Adrenal gland (tissue), 12 donors: ENCODE results near the gene RAB38. TPM values are rescaled to one million over a fixed set of nuclear protein-coding genes. Genes with fewer than 3 reads are reported as not detected.
A peak's percentile ranks its signal among the peaks of the same experiment; 100 is the strongest.

Experiments used
- DNase-seq, 7 donors: peaks; one replicate each; pipeline ENCODE4 v3.0.0-alpha.2; 2019 to 2020
- H3K27ac ChIP-seq, 5 donors: fragments of 200-600 bp; sonication (generic) in 4 of 5; 1 replicate in 3 of 5; 2 replicates in 2 of 5; pipeline versions ENCODE4 v1.5.1 to v1.8.0; 2016 to 2020; ENCODE audit warnings: mild to moderate bottlenecking in 1 of 5
- H3K27me3 ChIP-seq: fragments of 200-600 bp; 2 replicates; pipeline ENCODE4 v1.8.0; 2021
- H3K36me3 ChIP-seq, 2 donors: fragments of 200-600 bp; replicated peaks in 1 of 2; 1 replicate in 1 of 2; 2 replicates in 1 of 2; pipeline versions ENCODE4 v1.5.1 to v1.8.0; 2018 to 2022
- H3K4me1 ChIP-seq, 2 donors: fragments of 200-600 bp; replicated peaks in 1 of 2; 1 replicate in 1 of 2; 2 replicates in 1 of 2; pipeline versions ENCODE4 v1.5.1 to v1.8.0; 2018 to 2021
- H3K4me3 ChIP-seq, 4 donors: fragments of 200-600 bp; sonication (generic) in 3 of 4; one replicate each; pipeline ENCODE4 v1.5.1; 2016 to 2018
- H3K9me3 ChIP-seq, 3 donors: fragments of 200-600 bp; sonication (generic) in 1 of 3; replicated peaks in 1 of 3; 1 replicate in 2 of 3; 2 replicates in 1 of 3; pipeline versions ENCODE4 v1.5.1 to v1.8.0; 2016 to 2021
- POLR2A ChIP-seq, 2 donors: fragments of 450-650 bp; IDR thresholded peaks; one replicate each; pipeline ENCODE4 v1.6.1; 2017; ENCODE audit warnings: antibody characterized with exemption in 2 of 2, mild to moderate bottlenecking in 2 of 2, moderate library complexity in 1 of 2
- WGBS, 4 donors: extraction: QIAGEN DNeasy Blood & Tissue Kit in 2 of 4; methylation state at CpG; one replicate each; pipeline versions ENCODE4 v1.1.5 to v1.1.7; 2013 to 2017; 5-methylcytosine and 5-hydroxymethylcytosine counted together
- intact Hi-C, 2 donors: fragments of 100-400 bp; cut with DNase I; formaldehyde crosslinking; loops; one replicate each; pipeline versions ENCODE4 v1.14.1 to v1.15.0; 2022 to 2023
- polyA plus RNA-seq, 3 donors: library from polyadenylated mRNA; stranded (reverse); fragments of 200-250 nt in 2 of 3; fragments of 350-450 nt in 1 of 3; fragmentation: Illumina TruSeq in 1 of 3; extraction: RNeasy Lipid Tissue Mini Kit (QIAGEN cat#74804) in 1 of 3; gene quantifications; one replicate each; pipeline ENCODE4 v1.2.3, GENCODE V29; 2013 to 2014
- total RNA-seq, 9 donors: library from RNA; depleted of rRNA in 4 of 9; stranded (reverse); fragments of >200 nt in 4 of 9; fragments of 120-200 nt in 1 of 9; fragmentation: NEBNext Ultra II Directional in 1 of 9; extraction: Animal tissue kit (Norgen Biotek cat#: 25700) in 1 of 9; gene quantifications; one replicate each; pipeline versions ENCODE4 v1.1.0 to v1.2.4, GENCODE V29; 2013 to 2023
- TF ChIP-seq, protein P1 (sequence below), 6 experiments: fragments of 450-650 bp in 4 of 6; fragments of 200-600 bp in 2 of 6; sonication (generic) in 1 of 6; IDR thresholded peaks; 1 replicate in 5 of 6; 2 replicates in 1 of 6; pipeline versions ENCODE4 v1.5.1 to v1.8.0; 2016 to 2021; ENCODE audit warnings: antibody characterized with exemption in 6 of 6, mild to moderate bottlenecking in 2 of 6, moderate library complexity in 1 of 6
- donor health status: healthy with polysubstance abuse.
- donor health status: Bipolar disorder and iron deficiency.
- donor health status: DM: yes; HTN: yes; CAD: no.
- donor health status: DM: no; HTN: no; CAD: no.
- donor health status: DM: no; HTN: no; CAD: no.
- donor health status: DM: yes; HTN: yes; CAD: no.

Gene RAB38
- total and polyA plus RNA-seq, 12 donors = 7.9 to 114 (median 27.9) TPM

- Histone ChIP-seq H3K36me3 (no peaks in the 10 kb centered on the region), H3K27ac (no peak overlapping the region), H3K9me3 (no peaks in the 10 kb centered on the region), H3K4me3 (no peak overlapping the region), H3K4me1 (no peaks in the 10 kb centered on the region), H3K27me3 (no peaks in the 10 kb centered on the region)
- DNase-seq = no peak
- no peak for TF ChIP-seq POLR2A (IDR thresholded peaks at IDR 0.05)
- intact Hi-C loops = no loop called here
Measured at GRCh38 chr11:88193278-88193677, 18.0 kb upstream of the RAB38 start.

DNA sequence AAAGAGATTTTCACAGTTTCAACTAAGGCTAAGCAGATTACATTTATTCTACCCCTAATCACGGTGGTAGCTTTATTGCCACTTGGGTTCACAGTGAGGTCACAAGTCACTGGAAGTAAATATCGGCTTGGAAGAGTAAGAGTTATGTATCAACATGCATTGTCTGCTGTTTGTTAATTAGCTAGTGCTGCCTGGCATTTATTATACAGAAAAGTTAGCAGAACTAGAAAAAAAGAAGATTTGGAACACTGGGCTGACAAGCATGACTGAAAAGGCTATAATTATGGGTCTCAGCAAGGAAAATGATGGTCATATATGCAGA, 13.7 kb upstream of the RAB38 start:
- Histone ChIP-seq H3K27ac (no peak overlapping the region), H3K4me3 (no peak overlapping the region), H3K9me3 (no peaks in the 10 kb centered on the region), H3K4me1 (no peaks in the 10 kb centered on the region), H3K36me3 (no peaks in the 10 kb centered on the region), H3K27me3 (no peaks in the 10 kb centered on the region)
- intact Hi-C loops = no loop called here
- DNase-seq = no peak
- 24 to 58% (median 52%) methylated on average over 2 of the region's 2 CpGs for WGBS, 4 donors
- TF ChIP-seq POLR2A (IDR thresholded peaks at IDR 0.05) = no peak
- TF ChIP-seq, protein P1, sequence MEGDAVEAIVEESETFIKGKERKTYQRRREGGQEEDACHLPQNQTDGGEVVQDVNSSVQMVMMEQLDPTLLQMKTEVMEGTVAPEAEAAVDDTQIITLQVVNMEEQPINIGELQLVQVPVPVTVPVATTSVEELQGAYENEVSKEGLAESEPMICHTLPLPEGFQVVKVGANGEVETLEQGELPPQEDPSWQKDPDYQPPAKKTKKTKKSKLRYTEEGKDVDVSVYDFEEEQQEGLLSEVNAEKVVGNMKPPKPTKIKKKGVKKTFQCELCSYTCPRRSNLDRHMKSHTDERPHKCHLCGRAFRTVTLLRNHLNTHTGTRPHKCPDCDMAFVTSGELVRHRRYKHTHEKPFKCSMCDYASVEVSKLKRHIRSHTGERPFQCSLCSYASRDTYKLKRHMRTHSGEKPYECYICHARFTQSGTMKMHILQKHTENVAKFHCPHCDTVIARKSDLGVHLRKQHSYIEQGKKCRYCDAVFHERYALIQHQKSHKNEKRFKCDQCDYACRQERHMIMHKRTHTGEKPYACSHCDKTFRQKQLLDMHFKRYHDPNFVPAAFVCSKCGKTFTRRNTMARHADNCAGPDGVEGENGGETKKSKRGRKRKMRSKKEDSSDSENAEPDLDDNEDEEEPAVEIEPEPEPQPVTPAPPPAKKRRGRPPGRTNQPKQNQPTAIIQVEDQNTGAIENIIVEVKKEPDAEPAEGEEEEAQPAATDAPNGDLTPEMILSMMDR (IDR thresholded peaks at IDR 0.05) = no peak

DNA sequence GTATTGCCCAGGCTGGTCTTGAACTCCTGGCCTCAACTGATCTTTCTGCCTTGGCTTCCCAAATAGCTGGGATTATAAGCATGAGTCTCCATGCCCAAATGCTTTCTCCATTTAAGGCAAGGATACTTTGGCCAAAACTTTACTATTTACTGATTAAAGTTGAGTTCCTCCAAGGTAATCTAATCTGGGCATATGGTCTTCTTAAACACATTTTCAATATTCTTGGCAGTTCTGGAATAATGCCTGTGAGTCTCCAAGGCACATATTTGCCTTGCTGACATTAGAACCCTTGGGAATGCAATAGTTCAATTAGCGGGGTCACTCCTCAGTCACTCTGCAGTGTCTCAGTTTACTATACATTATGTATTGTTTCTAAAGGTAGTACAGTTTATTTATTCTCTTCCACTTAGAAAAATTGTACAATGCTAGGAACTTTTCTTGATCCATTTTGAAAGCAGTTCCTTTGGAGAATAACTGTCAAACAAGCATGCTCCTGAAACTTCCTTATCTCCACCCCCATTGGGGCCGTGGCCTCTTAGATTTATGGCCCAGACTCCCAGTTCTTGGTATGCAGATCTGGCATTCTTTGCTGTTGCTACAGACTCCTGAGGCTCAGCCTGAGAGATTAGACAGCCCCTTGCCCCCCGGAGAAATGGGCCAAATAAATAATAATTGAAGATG, 13.1 kb upstream of the RAB38 start:
- intact Hi-C loops = no loop called here
- Histone ChIP-seq H3K4me1 (no peaks in the 10 kb centered on the region), H3K4me3 (no peak overlapping the region), H3K36me3 (no peaks in the 10 kb centered on the region), H3K9me3 (no peaks in the 10 kb centered on the region), H3K27ac (no peak overlapping the region), H3K27me3 (no peaks in the 10 kb centered on the region)
- 46 to 48% (median 47%) methylated on average over 3 of the region's 3 CpGs for WGBS, 4 donors
- TF ChIP-seq, protein P1 (IDR thresholded peaks at IDR 0.05) = no peak
- TF ChIP-seq POLR2A (IDR thresholded peaks at IDR 0.05) = no peak
- peak in 4 of 7 donors; percentile 15 to 63 (median 30) for DNase-seq

GRCh38 chr11:88183233-88183632, 8.0 kb upstream of the RAB38 start:
- TF ChIP-seq, protein P1 (IDR thresholded peaks at IDR 0.05) = no peak
- TF ChIP-seq POLR2A (IDR thresholded peaks at IDR 0.05) = no peak
- H3K4me3 ChIP-seq = no peak overlapping the region
- DNase-seq = no peak
- H3K4me1 ChIP-seq = no peaks in the 10 kb centered on the region
- no peaks in the 10 kb centered on the region for H3K9me3 ChIP-seq
- H3K27me3 ChIP-seq = no peaks in the 10 kb centered on the region
- WGBS, 4 donors = 94 to 97% (median 94%) methylated on average over 3 of the region's 3 CpGs
- intact Hi-C loops = no loop called here
- no peak overlapping the region for H3K27ac ChIP-seq
- no peaks in the 10 kb centered on the region for H3K36me3 ChIP-seq

DNA sequence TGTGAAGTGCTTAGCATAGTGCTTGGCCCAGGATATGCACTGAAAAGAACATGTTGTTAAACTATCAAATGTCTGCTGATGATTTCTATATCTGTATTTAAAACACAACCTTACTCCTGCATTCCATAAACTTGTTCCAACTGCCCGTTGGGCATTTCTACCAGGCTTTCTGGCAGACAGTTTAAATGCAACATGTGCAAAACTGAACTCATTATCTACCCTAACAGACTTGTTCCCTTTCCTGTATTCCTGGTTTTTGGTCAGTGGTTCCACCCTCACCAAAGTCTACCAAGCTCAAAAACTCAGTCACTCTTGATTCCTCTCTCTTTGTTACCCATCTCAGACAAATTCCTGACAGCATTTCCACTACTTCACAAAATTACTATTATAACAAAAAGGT, 6.5 kb upstream of the RAB38 start:
- 50 to 78% (median 75%) methylated on average over 1 of the region's 1 CpG for WGBS, 4 donors
- no peaks in the 10 kb centered on the region for H3K9me3 ChIP-seq

More for the DNA sequence above, 6.5 kb upstream of the RAB38 start:
- no peak overlapping the region for H3K27ac ChIP-seq
- no peaks in the 10 kb centered on the region for H3K36me3 ChIP-seq
- no peaks in the 10 kb centered on the region for H3K27me3 ChIP-seq
- DNase-seq = no peak
- no peak for TF ChIP-seq POLR2A (IDR thresholded peaks at IDR 0.05)
- TF ChIP-seq, protein P1 (IDR thresholded peaks at IDR 0.05) = no peak
- intact Hi-C loops = no loop called here
- H3K4me3 ChIP-seq = no peak overlapping the region
- no peaks in the 10 kb centered on the region for H3K4me1 ChIP-seq
